RKO (cell line): ENCODE results near the gene MAP3K20.
"Not testable (repeated sequence)": the region's sequence is repeated elsewhere in the genome, so short reads cannot be mapped to it uniquely, and the experiment has no call there.

ENCODE experiments used
- DNase-seq: peaks from one replicate; pipeline ENCODE4 v3.0.0-alpha.2; 2016; ENCODE audit warnings: low spot score

The MAP3K20 gene

GRCh38 chr2:173235947-173236803 is 160.5 kb downstream of the MAP3K20 start:
- DNase-seq = no peak

DNA sequence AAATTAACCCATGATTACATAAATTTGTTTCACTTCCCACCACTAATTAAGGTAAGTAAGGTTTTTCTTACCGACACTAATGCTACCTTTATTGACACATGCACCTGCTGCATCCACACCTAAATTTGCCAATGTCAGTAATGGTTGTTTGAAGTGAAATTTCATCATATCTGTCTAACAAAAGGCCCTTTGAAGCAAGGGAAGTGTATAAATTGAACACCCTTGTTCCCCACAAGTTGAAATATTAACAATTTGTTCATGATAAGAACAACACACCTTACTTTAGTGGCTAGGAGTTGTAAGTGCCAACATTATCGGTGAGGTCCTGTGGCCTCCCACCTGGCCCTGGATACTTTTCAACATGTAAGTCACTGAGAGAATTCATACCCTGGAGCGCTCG is 162.7 kb downstream of the MAP3K20 start:
- DNase-seq = no peak

GRCh38 chr2:173238831-173239230 is 163.2 kb downstream of the MAP3K20 start:
- DNase-seq = no peak

DNA sequence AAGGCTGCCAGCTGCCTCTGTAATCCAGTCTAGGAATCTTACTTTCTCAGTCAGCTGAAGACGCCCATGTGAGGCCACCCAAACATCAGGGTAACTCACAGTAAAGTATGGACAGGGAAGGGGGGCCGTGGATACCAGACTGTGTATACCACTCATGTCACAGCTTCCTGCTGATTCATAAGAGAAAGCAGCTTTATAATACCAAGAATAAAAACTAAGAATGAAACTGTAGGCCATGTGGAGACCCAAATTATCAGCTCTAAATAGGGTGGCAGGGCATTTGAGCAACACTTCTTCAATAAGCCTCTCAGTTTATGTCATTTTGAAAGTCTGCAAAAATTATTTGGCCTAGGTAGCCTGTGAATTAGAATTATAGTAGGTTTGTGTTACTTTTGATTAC is 164.0 kb downstream of the MAP3K20 start:
- no peak for DNase-seq

DNA sequence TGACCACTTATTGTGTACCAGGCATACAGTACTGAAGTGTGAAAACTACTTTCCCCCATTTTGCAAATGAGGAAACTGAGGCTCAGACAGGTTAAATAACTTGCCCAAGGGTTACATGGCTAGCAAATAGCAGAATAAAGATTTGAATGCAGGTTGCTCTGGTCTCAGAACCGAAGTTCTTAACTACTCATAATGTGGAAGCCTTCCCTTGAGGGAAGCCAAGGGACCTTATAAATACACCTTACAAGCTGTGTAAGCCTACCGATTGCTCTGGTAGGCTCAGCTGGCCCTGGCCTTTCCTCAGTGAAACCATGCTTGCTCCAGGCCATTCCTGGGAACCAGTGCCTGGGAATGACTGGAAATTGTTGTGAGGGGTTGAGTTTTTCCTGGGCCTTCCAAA is 164.4 kb downstream of the MAP3K20 start:
- no peak for DNase-seq

DNA sequence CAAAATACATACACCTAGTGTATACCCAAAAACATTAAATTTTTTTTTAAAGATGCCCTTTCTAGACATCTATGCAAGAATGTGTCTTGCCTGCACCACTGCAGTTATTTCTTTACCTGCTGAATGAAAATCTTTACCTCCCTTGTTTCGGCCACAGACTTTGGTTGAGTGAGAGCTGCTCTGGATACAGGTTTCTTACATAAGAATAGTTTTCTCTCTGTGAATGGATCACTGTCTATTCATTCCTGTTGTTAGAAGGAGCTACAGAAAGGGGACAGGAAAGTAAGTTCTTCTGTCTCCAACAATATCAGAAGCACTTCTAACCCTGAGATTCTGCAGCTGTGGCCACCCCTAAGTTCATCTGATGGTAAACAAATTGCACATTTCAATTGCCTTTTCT is 166.0 kb downstream of the MAP3K20 start:
- no peak for DNase-seq

DNA sequence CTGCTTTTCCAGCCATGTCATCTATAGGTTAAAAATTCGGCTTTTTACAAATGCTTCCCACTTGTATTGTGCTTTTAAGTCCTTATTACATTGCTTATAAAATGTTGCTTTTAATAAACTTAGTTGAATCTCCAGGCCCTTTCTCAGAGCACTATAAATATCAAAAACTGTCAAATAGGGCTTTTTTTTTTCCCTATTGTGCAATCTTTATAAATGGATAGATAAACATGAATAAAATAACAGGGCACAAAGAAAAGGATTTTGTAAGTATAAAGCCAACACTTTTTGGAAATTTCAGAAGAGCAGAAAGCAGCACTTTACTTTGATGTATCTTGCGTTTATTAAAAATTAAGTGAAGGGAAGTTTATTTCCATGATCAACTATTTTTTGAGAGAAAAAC is 171.5 kb downstream of the MAP3K20 start:
- no peak for DNase-seq

GRCh38 chr2:173248381-173248780 is 172.7 kb downstream of the MAP3K20 start:
- DNase-seq = no peak

DNA sequence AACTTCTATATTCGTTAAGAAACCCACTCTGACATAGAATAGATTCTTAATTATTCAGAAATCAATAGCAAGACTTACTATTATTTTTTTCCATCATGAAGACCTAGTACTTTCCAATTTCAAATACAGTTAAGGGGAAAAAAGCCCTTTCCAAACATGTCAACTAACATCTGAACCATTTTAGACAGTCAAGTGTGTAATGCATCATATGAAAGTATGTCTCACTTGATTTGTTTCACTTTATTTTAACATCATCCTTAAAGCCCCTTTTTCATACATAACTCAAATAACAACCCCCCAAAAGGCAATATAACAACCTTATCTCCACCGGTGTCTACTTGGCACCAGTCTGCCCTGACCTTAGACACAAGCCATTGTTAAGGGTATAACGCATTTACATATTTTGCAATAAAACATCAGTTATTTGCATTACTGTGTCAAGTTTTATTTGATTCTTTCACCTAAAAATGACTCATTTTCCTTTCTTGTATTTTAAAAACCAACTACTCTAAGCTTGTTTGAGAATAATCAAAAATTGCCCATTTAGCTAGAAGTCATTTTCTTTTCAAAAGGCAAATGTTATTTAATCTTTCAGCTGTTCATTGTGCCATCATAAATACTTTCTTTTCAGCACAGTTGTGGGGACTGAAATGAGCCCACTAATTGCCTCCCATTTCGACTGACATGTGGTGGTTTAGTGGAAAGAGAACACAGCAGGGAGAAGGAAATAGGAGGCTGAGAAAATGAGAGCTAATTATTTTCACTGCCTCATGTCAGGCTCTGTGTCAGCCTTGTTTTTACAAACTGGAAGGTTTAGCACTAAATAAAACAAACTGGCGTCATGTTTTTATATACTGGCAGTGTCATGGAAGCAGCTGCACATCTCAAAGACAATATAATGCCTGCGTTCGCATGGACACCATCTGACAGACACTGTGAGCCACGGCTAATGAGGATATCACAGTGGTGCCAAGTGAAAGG is 174.3 kb downstream of the MAP3K20 start:
- DNase-seq = no peak

DNA sequence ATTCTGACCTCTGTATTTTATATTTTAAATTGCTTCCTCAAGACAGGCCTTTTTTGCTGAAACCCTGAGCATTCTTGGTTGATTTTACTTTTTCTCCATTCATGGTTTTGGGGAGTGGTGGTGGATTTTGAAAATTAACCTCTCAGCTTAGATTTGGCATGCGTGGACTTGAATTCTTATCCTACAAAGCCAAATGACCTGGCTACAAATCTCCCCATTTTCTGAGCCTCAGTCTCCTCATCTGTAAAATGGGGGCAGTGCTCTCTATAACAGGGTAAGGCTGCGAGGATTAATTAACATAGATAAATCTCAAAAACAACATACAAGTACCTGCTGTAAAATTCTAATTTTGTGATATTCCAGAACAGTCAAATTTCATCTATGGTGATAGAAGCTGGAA is 175.6 kb downstream of the MAP3K20 start:
- DNase-seq = no peak

- no peak for DNase-seq
Measured at GRCh38 chr2:173252581-173252980, 176.9 kb downstream of the MAP3K20 start.

DNA sequence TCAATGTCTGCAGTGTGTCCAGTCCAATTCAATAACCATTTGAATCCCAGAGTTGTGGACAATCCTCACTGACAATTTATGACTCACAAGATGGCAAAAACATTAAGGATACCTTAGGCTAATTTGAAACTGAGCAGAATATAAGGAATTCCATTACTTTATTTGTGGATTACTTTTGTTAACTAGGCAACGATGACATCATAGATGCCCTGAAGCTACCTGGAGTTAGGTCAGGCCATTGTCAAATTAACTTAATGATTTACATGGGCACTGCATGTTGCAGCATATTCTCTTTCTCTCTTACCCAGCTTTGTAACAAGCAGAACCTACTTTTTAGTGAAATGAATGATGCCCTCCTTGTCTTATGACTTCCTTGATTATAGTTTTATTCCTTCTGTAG is 179.0 kb downstream of the MAP3K20 start:
- DNase-seq = no peak

- no peak for DNase-seq
Measured at GRCh38 chr2:173258701-173259100, 183.1 kb downstream of the MAP3K20 start.

GRCh38 chr2:173262356-173262755 is 186.7 kb downstream of the MAP3K20 start:
- not testable (repeated sequence) for DNase-seq

GRCh38 chr2:173264151-173264550 is 188.5 kb downstream of the MAP3K20 start:
- no peak for DNase-seq

- DNase-seq = no peak
Measured at GRCh38 chr2:173264603-173265366, 189.1 kb downstream of the MAP3K20 start.

DNA sequence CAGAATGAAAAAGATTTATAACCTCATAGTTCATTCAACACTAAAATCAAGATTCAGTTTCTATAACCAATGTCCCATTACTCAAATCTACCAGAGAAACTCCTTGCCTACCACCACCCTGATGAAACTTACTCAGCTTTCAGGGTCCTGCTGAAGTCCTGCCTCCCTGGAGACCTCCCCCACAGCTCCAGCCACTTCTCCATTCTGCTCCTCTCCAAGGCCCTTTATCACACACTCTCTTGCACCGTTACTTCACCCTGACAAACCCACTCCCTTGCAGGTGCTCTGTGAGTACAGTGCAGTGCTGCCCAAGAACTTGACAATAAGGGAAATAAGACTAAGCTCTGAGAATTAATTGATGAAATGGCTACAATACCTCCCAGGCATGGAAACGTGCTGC is 195.5 kb downstream of the MAP3K20 start:
- DNase-seq = no peak

GRCh38 chr2:173271825-173272224 is 196.2 kb downstream of the MAP3K20 start:
- no peak for DNase-seq

DNA sequence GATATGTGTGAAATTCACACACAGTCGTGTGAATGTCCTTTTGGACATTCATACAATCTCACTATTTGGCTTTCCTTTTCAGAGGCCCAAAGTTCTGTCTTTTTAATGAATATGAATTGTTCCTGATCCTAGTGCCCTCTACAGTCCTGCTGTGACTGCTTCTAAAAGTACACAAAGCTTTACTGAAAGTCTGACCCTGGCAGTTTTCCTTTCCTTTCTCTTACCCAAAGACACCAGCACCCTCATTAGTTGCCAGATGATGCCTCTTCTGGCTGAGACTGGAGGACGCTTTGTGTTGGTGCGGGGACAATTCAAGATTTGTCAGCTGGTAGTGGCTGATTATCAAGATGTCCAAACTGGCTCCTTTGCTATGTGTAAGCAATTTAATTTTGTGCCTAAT is 197.2 kb downstream of the MAP3K20 start:
- no peak for DNase-seq

- no peak for DNase-seq
Measured at GRCh38 chr2:173278794-173279526, 203.3 kb downstream of the MAP3K20 start.

DNA sequence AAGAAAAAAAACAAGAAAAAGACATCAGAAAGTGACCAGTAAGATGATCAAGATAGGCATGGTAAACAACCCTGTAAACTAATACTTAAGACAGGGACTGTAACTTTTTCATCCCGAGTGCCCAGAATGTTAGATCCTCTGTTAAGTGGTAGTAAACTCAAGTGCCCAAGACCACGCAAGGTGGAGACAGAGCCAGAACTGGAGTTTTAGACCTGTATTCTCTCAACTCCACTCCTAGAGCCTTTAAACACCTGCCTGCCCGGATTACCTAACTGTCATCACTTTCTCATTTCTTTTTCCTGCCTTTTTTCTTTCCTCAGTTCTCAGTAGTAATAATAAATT is 203.9 kb downstream of the MAP3K20 start:
- no peak for DNase-seq

- DNase-seq = no peak
Measured at GRCh38 chr2:173280853-173281252, 205.2 kb downstream of the MAP3K20 start.
